ENCODE measurements around the gene RNU7-1. TPM values are rescaled to one million over a fixed set of nuclear protein-coding genes. Genes with fewer than 3 reads are reported as not detected.

The RNU7-1 gene
- not detected in 2 replicates for total RNA-seq

GRCh38 chr12:6943722-6944380, at the start of gene RNU7-1, which contains the start of gene C12orf57:
RNU7-1 (plus strand) TSS chr12:6943816.
C12orf57 (plus strand) TSS chr12:6944022; CDS start chr12:6944122, 100 bp downstream.

GRCh38 chr12:6904280-6905276, 39.0 kb upstream of the RNU7-1 start, which contains the start of gene LRRC23:
LRRC23 (plus strand) TSS chr12:6904822; CDS start chr12:6905634, 812 bp downstream.

GRCh38 chr12:6914246-6914946, 29.2 kb upstream of the RNU7-1 start, which contains the start of gene ENO2:
ENO2 (plus strand) TSS chr12:6914580; CDS start chr12:6915833, 1,253 bp downstream.

GRCh38 chr12:6927379-6928021, 16.1 kb upstream of the RNU7-1 start, which contains the start of gene ATN1:
ATN1 (plus strand) TSS chr12:6927959; CDS start chr12:6934002, 6,043 bp downstream.

GRCh38 chr12:6950811-6951540, 7.4 kb downstream of the RNU7-1 start, which contains the start of gene PTPN6:
PTPN6 (plus strand) TSS chr12:6951356; CDS start chr12:6951513, 157 bp downstream.

Other genes starting within 250 kb of the RNU7-1 start
- 1.1 and 1.3 TPM in 2 replicates for gene PIANP, start 243.0 kb upstream of the RNU7-1 start, total RNA-seq
- gene COPS7A, start 219.8 kb upstream of the RNU7-1 start, total RNA-seq: 145 and 173 TPM in 2 replicates
- gene MLF2, start 190.7 kb upstream of the RNU7-1 start, total RNA-seq: 158 and 166 TPM in 2 replicates
- gene PTMS, start 177.5 kb upstream of the RNU7-1 start, total RNA-seq: 45.0 and 47.1 TPM in 2 replicates
- not detected in 2 replicates for gene LAG3, start 171.3 kb upstream of the RNU7-1 start, total RNA-seq
- 0.26 and 13.2 TPM in 2 replicates for gene CD4, start 154.3 kb upstream of the RNU7-1 start, total RNA-seq
- 2.7 and 6.6 TPM in 2 replicates for gene GPR162, start 122.0 kb upstream of the RNU7-1 start, total RNA-seq
- 170 and 258 TPM in 2 replicates for gene P3H3, start 115.4 kb upstream of the RNU7-1 start, total RNA-seq
- gene GNB3, start 102.9 kb upstream of the RNU7-1 start, total RNA-seq: 2.0 and 3.2 TPM in 2 replicates
- 3.5 and 6.3 TPM in 2 replicates for gene CDCA3, start 92.5 kb upstream of the RNU7-1 start, total RNA-seq
- gene USP5, start 91.7 kb upstream of the RNU7-1 start, total RNA-seq: 90.6 and 117 TPM in 2 replicates
- gene TPI1, start 76.3 kb upstream of the RNU7-1 start, total RNA-seq: 1,691 and 1,978 TPM in 2 replicates
- gene SPSB2, start 70.5 kb upstream of the RNU7-1 start, total RNA-seq: 4.8 and 6.3 TPM in 2 replicates
- gene LRRC23, start 39.0 kb upstream of the RNU7-1 start, total RNA-seq: 12.4 and 13.3 TPM in 2 replicates
- gene ENO2, start 29.2 kb upstream of the RNU7-1 start, total RNA-seq: 153 and 183 TPM in 2 replicates
- 21.8 and 35.8 TPM in 2 replicates for gene ATN1, start 15.9 kb upstream of the RNU7-1 start, total RNA-seq
- 64.3 and 91.7 TPM in 2 replicates for gene C12orf57, start 206 bp downstream of the RNU7-1 start, total RNA-seq
- 0.13 and 0.30 TPM in 2 replicates for gene PTPN6, start 7.5 kb downstream of the RNU7-1 start, total RNA-seq
- 90.6 and 91.1 TPM in 2 replicates for gene PHB2, start 26.8 kb downstream of the RNU7-1 start, total RNA-seq
- 28.8 and 32.3 TPM in 2 replicates for gene EMG1, start 27.1 kb downstream of the RNU7-1 start, total RNA-seq
- gene LPCAT3, start 74.7 kb downstream of the RNU7-1 start, total RNA-seq: 11.3 and 12.6 TPM in 2 replicates
- 339 and 458 TPM in 2 replicates for gene C1S, start 116.9 kb downstream of the RNU7-1 start, total RNA-seq
- 340 and 347 TPM in 2 replicates for gene C1R, start 148.6 kb downstream of the RNU7-1 start, total RNA-seq
- gene C1RL, start 165.4 kb downstream of the RNU7-1 start, total RNA-seq: 43.7 and 66.3 TPM in 2 replicates
- not detected in 2 replicates for gene RBP5, start 185.1 kb downstream of the RNU7-1 start, total RNA-seq
- gene CLSTN3, start 186.6 kb downstream of the RNU7-1 start, total RNA-seq: 20.5 and 39.0 TPM in 2 replicates
- 30.8 and 37.3 TPM in 2 replicates for gene PEX5, start 245.9 kb downstream of the RNU7-1 start, total RNA-seq

All from smooth muscle cell of the pulmonary artery (primary cell).